Measurements from ENCODE around the gene DNAH1.
A peak's percentile ranks its signal among the peaks of the same experiment; 100 is the strongest.

The DNAH1 gene

GRCh38 chr3:52437326-52438103, 121.4 kb downstream of the DNAH1 start:
- no peak for DNase-seq

GRCh38 chr3:52438104-52438376, 121.9 kb downstream of the DNAH1 start:
- DNase-seq: no peak

GRCh38 chr3:52438579-52439425, 122.7 kb downstream of the DNAH1 start:
- no peak for DNase-seq

- no peak for DNase-seq
Observed at GRCh38 chr3:52439426-52440248, 123.5 kb downstream of the DNAH1 start.

- no peak for DNase-seq
Observed at GRCh38 chr3:52440249-52440551, 124.1 kb downstream of the DNAH1 start.

- no peak for DNase-seq
Observed at GRCh38 chr3:52440671-52441070, 124.6 kb downstream of the DNAH1 start.

- no peak for DNase-seq
Observed at GRCh38 chr3:52441091-52441771, 125.1 kb downstream of the DNAH1 start.

GRCh38 chr3:52441772-52442332, 125.7 kb downstream of the DNAH1 start:
- DNase-seq: no peak

GRCh38 chr3:52442409-52443267, 126.5 kb downstream of the DNAH1 start:
- no peak for DNase-seq

GRCh38 chr3:52443268-52443610, 127.1 kb downstream of the DNAH1 start:
- no peak for DNase-seq

GRCh38 chr3:52443791-52444687, 127.9 kb downstream of the DNAH1 start:
- DNase-seq: no peak

GRCh38 chr3:52444860-52445793, 129.0 kb downstream of the DNAH1 start, which contains the start of gene SEMA3G:
SEMA3G (minus strand) TSS chr3:52445103; CDS start chr3:52445027, 76 bp downstream.
- peak; percentile 36 for DNase-seq

- no peak for DNase-seq
Observed at GRCh38 chr3:52446042-52446441, 129.9 kb downstream of the DNAH1 start.

- DNase-seq: peak; percentile 56
Observed at GRCh38 chr3:52446631-52447511, 130.8 kb downstream of the DNAH1 start.

GRCh38 chr3:52447512-52448355, 131.6 kb downstream of the DNAH1 start:
- DNase-seq: no peak
